ENCODE measurements around the gene NPAS3. TPM values are rescaled to one million over a fixed set of nuclear protein-coding genes. Genes with fewer than 3 reads are reported as not detected.

NPAS3 gene
- total and polyA plus RNA-seq, 8 donors = 0.09 to 0.79 (median 0.56) TPM

DNA sequence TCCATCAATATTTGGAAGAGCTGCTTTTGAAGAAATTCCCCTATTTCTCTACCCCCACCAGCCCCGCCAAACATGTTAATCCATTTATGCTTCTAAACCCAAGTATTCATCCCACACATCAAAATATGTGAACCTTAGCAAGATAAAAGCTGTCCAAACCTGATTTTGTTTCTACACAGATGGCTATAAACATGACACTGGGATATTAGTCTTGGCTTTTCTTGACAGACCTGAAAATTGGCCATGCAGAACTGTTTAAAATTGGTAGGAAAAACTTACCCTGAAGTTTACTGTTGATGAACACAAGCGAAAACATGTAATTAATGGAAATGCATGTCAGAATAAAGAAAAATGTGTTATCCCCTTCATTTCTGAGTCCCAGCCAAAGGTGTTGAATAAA lies 642.2 kb downstream of the NPAS3 start:
- intact Hi-C loops (cut with DNase I) = no loop called here
- H3K4me1 ChIP-seq = no peaks in the 10 kb centered on the region
- ATAC-seq (no peak), DNase-seq (no peak)
- TF ChIP-seq, protein P1, sequence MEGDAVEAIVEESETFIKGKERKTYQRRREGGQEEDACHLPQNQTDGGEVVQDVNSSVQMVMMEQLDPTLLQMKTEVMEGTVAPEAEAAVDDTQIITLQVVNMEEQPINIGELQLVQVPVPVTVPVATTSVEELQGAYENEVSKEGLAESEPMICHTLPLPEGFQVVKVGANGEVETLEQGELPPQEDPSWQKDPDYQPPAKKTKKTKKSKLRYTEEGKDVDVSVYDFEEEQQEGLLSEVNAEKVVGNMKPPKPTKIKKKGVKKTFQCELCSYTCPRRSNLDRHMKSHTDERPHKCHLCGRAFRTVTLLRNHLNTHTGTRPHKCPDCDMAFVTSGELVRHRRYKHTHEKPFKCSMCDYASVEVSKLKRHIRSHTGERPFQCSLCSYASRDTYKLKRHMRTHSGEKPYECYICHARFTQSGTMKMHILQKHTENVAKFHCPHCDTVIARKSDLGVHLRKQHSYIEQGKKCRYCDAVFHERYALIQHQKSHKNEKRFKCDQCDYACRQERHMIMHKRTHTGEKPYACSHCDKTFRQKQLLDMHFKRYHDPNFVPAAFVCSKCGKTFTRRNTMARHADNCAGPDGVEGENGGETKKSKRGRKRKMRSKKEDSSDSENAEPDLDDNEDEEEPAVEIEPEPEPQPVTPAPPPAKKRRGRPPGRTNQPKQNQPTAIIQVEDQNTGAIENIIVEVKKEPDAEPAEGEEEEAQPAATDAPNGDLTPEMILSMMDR (IDR thresholded peaks at IDR 0.05) = no peak
- H3K36me3 ChIP-seq = no peaks in the 10 kb centered on the region
- H3K27me3 ChIP-seq = no peaks in the 10 kb centered on the region
- H3K9me3 ChIP-seq = no peaks in the 10 kb centered on the region
- H3K27ac ChIP-seq = no peak overlapping the region
- H3K4me3 ChIP-seq = no peak overlapping the region

DNA sequence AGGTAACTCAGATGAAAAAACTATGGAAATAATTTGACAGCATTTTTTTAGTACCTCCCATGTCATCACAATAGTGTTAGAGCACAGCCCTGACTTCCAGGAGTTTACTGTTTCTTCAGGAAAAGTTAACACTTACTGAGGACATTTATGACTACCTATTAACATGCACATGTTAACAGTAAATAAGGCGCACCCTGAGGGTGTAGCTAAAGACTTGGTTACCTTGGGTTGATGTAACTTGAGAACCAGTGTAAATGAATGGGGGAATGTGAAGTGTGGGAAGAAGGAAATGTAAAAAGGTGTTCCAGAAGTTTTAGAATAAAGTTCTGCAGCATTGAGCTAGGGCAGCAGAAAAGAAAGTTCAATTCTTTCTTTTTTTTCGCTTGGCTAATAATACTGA lies 646.0 kb downstream of the NPAS3 start:
- Histone ChIP-seq H3K36me3 (no peaks in the 10 kb centered on the region), H3K27me3 (no peaks in the 10 kb centered on the region), H3K4me3 (no peak overlapping the region), H3K27ac (no peak overlapping the region), H3K9me3 (no peaks in the 10 kb centered on the region), H3K4me1 (no peaks in the 10 kb centered on the region)
- DNase-seq = no peak
- TF ChIP-seq, protein P1 (IDR thresholded peaks at IDR 0.05) = no peak
- no peak for ATAC-seq
- intact Hi-C loops (cut with DNase I) = no loop called here

DNA sequence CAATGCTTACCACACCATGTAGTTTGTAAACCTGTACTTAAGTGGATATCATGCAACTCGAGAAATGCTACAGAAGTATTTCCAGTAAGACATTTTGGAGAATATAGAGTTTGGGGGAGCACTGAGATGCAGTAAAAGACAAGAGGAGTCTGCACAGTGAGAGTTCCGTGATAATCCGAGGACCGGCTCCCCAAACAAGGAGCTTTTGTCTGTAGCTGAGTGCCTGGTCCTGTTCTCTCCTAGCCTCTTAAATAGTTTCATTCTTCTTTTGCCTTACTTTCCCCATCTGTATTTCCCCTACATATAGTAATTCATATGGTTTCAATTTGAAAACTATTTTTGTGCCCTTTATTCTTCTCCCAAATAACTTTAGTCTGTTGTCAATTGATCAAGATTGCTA lies 648.1 kb downstream of the NPAS3 start:
- Histone ChIP-seq H3K27ac (no peak overlapping the region), H3K4me1 (no peaks in the 10 kb centered on the region), H3K9me3 (no peaks in the 10 kb centered on the region), H3K4me3 (no peak overlapping the region), H3K36me3 (no peaks in the 10 kb centered on the region), H3K27me3 (no peaks in the 10 kb centered on the region)
- TF ChIP-seq, protein P1 (IDR thresholded peaks at IDR 0.05) = no peak
- no peak for ATAC-seq
- DNase-seq = no peak
- intact Hi-C loops (cut with DNase I) = no loop called here

DNA sequence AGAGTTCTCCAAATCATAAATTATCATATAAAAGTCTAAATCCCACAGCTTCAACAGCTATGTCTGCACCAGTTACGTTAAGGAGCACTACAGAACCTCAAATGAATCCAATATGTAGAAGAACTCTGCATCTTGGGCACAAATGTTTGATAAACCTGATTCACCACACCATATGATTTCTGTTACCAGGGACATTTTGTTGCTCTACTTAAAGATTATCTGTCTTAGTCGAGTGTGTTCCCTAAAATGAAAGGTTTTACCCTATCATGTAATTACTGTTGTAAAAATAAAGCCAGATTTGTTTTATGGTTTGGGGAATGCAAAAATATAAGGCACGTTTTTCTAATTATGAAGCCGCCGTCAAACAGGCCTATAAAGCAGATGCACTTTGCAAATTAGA lies 649.1 kb downstream of the NPAS3 start:
- Histone ChIP-seq H3K27me3 (no peaks in the 10 kb centered on the region), H3K9me3 (no peaks in the 10 kb centered on the region), H3K4me3 (no peak overlapping the region), H3K27ac (no peak overlapping the region), H3K36me3 (no peaks in the 10 kb centered on the region), H3K4me1 (no peaks in the 10 kb centered on the region)
- ATAC-seq (no peak), DNase-seq (no peak)
- intact Hi-C loops (cut with DNase I) = no loop called here
- TF ChIP-seq, protein P1 (IDR thresholded peaks at IDR 0.05) = no peak

DNA sequence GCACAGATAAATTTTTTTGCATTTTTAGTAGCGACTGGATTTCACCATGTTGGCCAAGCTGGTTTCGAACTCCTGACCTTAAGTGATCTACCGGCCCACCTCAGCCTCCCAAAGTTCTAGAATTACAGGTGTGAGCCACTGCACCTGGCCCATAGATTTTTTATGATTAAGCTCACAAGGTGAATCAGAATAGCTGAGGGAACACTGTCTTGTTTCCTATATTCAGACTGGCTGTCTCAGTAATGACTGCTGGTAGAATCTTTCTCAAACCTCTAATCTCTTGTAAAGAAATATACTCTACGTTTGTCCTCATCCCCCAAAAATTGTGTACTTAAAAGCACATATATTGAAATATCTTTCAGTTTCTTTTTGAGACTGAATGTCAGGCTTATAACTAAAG lies 650.1 kb downstream of the NPAS3 start:
- DNase-seq (no peak), ATAC-seq (no peak)
- TF ChIP-seq, protein P1 (IDR thresholded peaks at IDR 0.05) = no peak
- Histone ChIP-seq H3K4me3 (no peak overlapping the region), H3K27me3 (no peaks in the 10 kb centered on the region), H3K4me1 (no peaks in the 10 kb centered on the region), H3K9me3 (no peaks in the 10 kb centered on the region), H3K36me3 (no peaks in the 10 kb centered on the region), H3K27ac (no peak overlapping the region)
- intact Hi-C loops (cut with DNase I) = no loop called here

Measured in left lung (tissue), 10 donors.